ENCODE measurements around the gene THOC1. TPM values are rescaled to one million over a fixed set of nuclear protein-coding genes. Genes with fewer than 3 reads are reported as not detected.

Gene THOC1
- total and polyA plus RNA-seq, 2 donors (not counting 3 experiments of a cell fraction or from before 2014, with no cell fraction given) = 12.0 to 50.5 TPM

DNA sequence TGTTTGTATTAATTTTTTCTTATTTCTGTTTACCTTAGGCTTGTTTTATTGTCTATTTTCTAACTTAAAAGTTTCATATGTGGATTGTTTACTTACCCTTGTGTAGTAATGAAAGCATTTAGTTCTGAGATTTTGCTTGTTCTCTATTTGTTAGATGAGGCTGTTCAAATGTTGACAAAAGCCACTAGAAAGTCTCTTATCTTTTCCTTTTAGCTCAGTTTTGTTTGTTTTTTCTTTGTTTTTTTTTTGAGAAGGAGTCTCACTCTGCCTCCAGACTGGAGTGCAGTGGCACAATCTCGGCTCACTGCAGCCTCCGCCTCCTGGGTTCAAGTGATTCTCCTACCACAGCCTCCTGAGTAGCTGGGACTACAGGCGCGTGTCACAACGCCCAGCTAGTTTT is 78.6 kb downstream of the THOC1 start:
- Histone ChIP-seq H3K27me3 (ENCODE audit: control insufficient read depth in 2 of 2, insufficient read depth in 2 of 2, low read length in 2 of 2) (no peaks in the 10 kb centered on the region), H3K9me3 (replicated peaks; ENCODE audit: control insufficient read depth, insufficient read depth, low read length) (no peaks in the 10 kb centered on the region)
- TF ChIP-seq FOS (IDR thresholded peaks at IDR 0.05; ENCODE audit: borderline replicate concordance, insufficient read depth, low read length) = no peak

GRCh38 chr18:183769-184168 is 84.1 kb downstream of the THOC1 start:
- no peak overlapping the region for H3K4me3 ChIP-seq (replicated peaks in 1 of 3; ENCODE audit: insufficient read depth in 1 of 3, low read depth in 1 of 3, low read length in 3 of 3)
- CTCF ChIA-PET = no interaction called here
- TF ChIP-seq, protein P1, sequence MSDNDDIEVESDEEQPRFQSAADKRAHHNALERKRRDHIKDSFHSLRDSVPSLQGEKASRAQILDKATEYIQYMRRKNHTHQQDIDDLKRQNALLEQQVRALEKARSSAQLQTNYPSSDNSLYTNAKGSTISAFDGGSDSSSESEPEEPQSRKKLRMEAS (IDR thresholded peaks at IDR 0.05; ENCODE audit: insufficient read depth, insufficient read length) = no peak
- TF ChIP-seq POLR2A (IDR thresholded peaks at IDR 0.05; ENCODE audit: low read depth, low read length) (no peak), GATA2 (IDR thresholded peaks at IDR 0.05; ENCODE audit: insufficient read depth, insufficient read length, low read depth, low read length) (no peak), POLR2AphosphoS5 (IDR thresholded peaks at IDR 0.05; ENCODE audit: insufficient read depth, low read depth, low read length) (no peak), EZH2 (IDR thresholded peaks at IDR 0.05; ENCODE audit: borderline replicate concordance, low read depth, low read length, severe bottlenecking) (no peak), FOS (IDR thresholded peaks at IDR 0.05; ENCODE audit: borderline replicate concordance, insufficient read depth, low read length) (no peak), JUN (IDR thresholded peaks at IDR 0.05; ENCODE audit: borderline replicate concordance, insufficient read depth, insufficient read length, low read depth) (no peak), MYC (IDR thresholded peaks at IDR 0.05; ENCODE audit: low read depth, low read length) (no peak)
- TF ChIP-seq, protein P2, sequence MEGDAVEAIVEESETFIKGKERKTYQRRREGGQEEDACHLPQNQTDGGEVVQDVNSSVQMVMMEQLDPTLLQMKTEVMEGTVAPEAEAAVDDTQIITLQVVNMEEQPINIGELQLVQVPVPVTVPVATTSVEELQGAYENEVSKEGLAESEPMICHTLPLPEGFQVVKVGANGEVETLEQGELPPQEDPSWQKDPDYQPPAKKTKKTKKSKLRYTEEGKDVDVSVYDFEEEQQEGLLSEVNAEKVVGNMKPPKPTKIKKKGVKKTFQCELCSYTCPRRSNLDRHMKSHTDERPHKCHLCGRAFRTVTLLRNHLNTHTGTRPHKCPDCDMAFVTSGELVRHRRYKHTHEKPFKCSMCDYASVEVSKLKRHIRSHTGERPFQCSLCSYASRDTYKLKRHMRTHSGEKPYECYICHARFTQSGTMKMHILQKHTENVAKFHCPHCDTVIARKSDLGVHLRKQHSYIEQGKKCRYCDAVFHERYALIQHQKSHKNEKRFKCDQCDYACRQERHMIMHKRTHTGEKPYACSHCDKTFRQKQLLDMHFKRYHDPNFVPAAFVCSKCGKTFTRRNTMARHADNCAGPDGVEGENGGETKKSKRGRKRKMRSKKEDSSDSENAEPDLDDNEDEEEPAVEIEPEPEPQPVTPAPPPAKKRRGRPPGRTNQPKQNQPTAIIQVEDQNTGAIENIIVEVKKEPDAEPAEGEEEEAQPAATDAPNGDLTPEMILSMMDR (IDR thresholded peaks at IDR 0.05; ENCODE audit: extremely low read depth in 1 of 2, insufficient read depth in 1 of 2, low read depth in 1 of 2, low read length in 2 of 2) = no peak
- peaks cover 4% of the 10 kb centered on the region for H3K4me1 ChIP-seq (ENCODE audit: control insufficient read depth, extremely low read depth, insufficient read depth, low read length)
- H3K4me2 ChIP-seq (ENCODE audit: insufficient read depth, low read length) = no peak overlapping the region
- peaks cover 4 to 13% of the 10 kb centered on the region in 2 experiments for H3K36me3 ChIP-seq (ENCODE audit: control insufficient read depth in 2 of 2, extremely low read depth in 1 of 2, insufficient read depth in 2 of 2, low read length in 2 of 2)
- H3K79me2 ChIP-seq (ENCODE audit: control insufficient read depth, insufficient read depth, low read length) = peaks cover 62% of the 10 kb centered on the region
- H4K20me1 ChIP-seq (replicated peaks; ENCODE audit: control insufficient read depth, extremely low read depth, insufficient read depth, low read length) = no peaks in the 10 kb centered on the region
- BruUV-seq (replicated peaks) = no TSS peak
- DNase-seq (ENCODE audit: low read depth, low spot score) = peak; percentile 32
- POLR2A ChIA-PET = no interaction called here
- H3K9me3 ChIP-seq (replicated peaks; ENCODE audit: control insufficient read depth, insufficient read depth, low read length) = no peaks in the 10 kb centered on the region
- no peak for FAIRE-seq
- H3K27ac ChIP-seq (ENCODE audit: insufficient read depth, low read depth, low read length) = no peak overlapping the region
- dilution Hi-C loops (cut with MboI; ENCODE audit: extremely low pct_ligation_motif_present, low sequenced_read_pairs) (no loop called here), intact Hi-C loops (cut with micrococcal nuclease) (no loop called here)
- no peak overlapping the region for H3K9ac ChIP-seq (replicated peaks; ENCODE audit: extremely low read depth, insufficient read depth, low read length)
- no peak overlapping the region for H2AFZ ChIP-seq (ENCODE audit: low read depth, low read length)
- no peaks in the 10 kb centered on the region for H3K27me3 ChIP-seq (ENCODE audit: control insufficient read depth in 2 of 2, insufficient read depth in 2 of 2, low read length in 2 of 2)
- no peaks in the 10 kb centered on the region for H3K9me1 ChIP-seq (replicated peaks; ENCODE audit: control insufficient read depth, extremely low read depth, insufficient read depth, low read length)

More for the DNA sequence above, 78.6 kb downstream of the THOC1 start:
- no peak for FAIRE-seq
- Histone ChIP-seq H3K36me3 (ENCODE audit: control insufficient read depth in 2 of 2, extremely low read depth in 1 of 2, insufficient read depth in 2 of 2, low read length in 2 of 2) (no peaks in the 10 kb centered on the region), H3K4me1 (ENCODE audit: control insufficient read depth, extremely low read depth, insufficient read depth, low read length) (no peaks in the 10 kb centered on the region), H3K9me1 (replicated peaks; ENCODE audit: control insufficient read depth, extremely low read depth, insufficient read depth, low read length) (no peaks in the 10 kb centered on the region), H3K79me2 (ENCODE audit: control insufficient read depth, insufficient read depth, low read length) (peaks cover 73% of the 10 kb centered on the region), H2AFZ (ENCODE audit: low read depth, low read length) (no peak overlapping the region), H3K27ac (ENCODE audit: insufficient read depth, low read depth, low read length) (no peak overlapping the region), H3K4me3 (replicated peaks in 1 of 3; ENCODE audit: insufficient read depth in 1 of 3, low read depth in 1 of 3, low read length in 3 of 3) (no peak overlapping the region), H3K9ac (replicated peaks; ENCODE audit: extremely low read depth, insufficient read depth, low read length) (no peak overlapping the region), H3K4me2 (ENCODE audit: insufficient read depth, low read length) (no peak overlapping the region), H4K20me1 (replicated peaks; ENCODE audit: control insufficient read depth, extremely low read depth, insufficient read depth, low read length) (peaks cover 3% of the 10 kb centered on the region)
- no peak for DNase-seq (ENCODE audit: low read depth, low spot score)
- ChIA-PET POLR2A (no interaction called here), CTCF (no interaction called here)
- no TSS peak for BruUV-seq (replicated peaks)
- dilution Hi-C loops (cut with MboI; ENCODE audit: extremely low pct_ligation_motif_present, low sequenced_read_pairs) = no loop called here
- intact Hi-C loops (cut with micrococcal nuclease) = no loop called here
